MCF 10A (cell line): ENCODE measurements around the gene ALOXE3. TPM values are rescaled to one million over a fixed set of nuclear protein-coding genes. Genes with fewer than 3 reads are reported as not detected.

Experiments
- BruUV-seq: library from RNA; stranded (reverse); fragments of 400-500 nt; replicated peaks from 2 replicates; lab custom pipeline; 2021; lab: Mats Ljungman, UMichigan
- CTCF ChIA-PET: fragments of 300-600 bp; sonication (Branson Sonifier 250); formaldehyde crosslinking; extraction: SDS; loops from one replicate; lab custom pipeline; 2021; ENCODE audit warnings: antibody characterized with exemption, inconsistent platforms; lab: Yijun Ruan, JAX
- POLR2A ChIA-PET: fragments of 300-600, 350-650 bp; sonication (Branson Sonifier 250); formaldehyde crosslinking; extraction: SDS; loops from one replicate; lab custom pipeline; 2020; ENCODE audit warnings: antibody characterized with exemption, inconsistent platforms; lab: Yijun Ruan, JAX
- DNase-seq: peaks from one replicate; pipeline ENCODE4 v3.0.0-alpha.2; 2018; ENCODE audit not compliant: unreplicated experiment
- H3K27ac Mint-ChIP-seq: one replicate; pipeline ENCODE4 v1.8.0; 2022; ENCODE audit warnings: mild to moderate bottlenecking, low read depth, mixed read lengths; ENCODE audit not compliant: unreplicated experiment
- H3K27me3 Mint-ChIP-seq: one replicate; pipeline ENCODE4 v1.8.0; 2022; ENCODE audit warnings: mixed read lengths; ENCODE audit not compliant: insufficient read depth, unreplicated experiment
- H3K36me3 Mint-ChIP-seq: one replicate; pipeline ENCODE4 v1.8.0; 2022; ENCODE audit warnings: mild to moderate bottlenecking, moderate library complexity, mixed read lengths; ENCODE audit not compliant: insufficient read depth, unreplicated experiment
- H3K4me1 Mint-ChIP-seq: one replicate; pipeline ENCODE4 v1.8.0; 2022; ENCODE audit warnings: mixed read lengths; ENCODE audit not compliant: insufficient read depth, unreplicated experiment
- H3K4me3 Mint-ChIP-seq: one replicate; pipeline ENCODE4 v1.8.0; 2022; ENCODE audit warnings: mild to moderate bottlenecking, moderate library complexity, mixed read lengths; ENCODE audit not compliant: unreplicated experiment
- H3K9me3 Mint-ChIP-seq: one replicate; pipeline ENCODE4 v1.8.0; 2022; ENCODE audit warnings: mixed read lengths; ENCODE audit not compliant: unreplicated experiment
- intact Hi-C: fragments of 100-400 bp; cut with micrococcal nuclease; formaldehyde crosslinking; loops from 2 replicates; pipeline ENCODE4 v1.14.1; 2022
- total RNA-seq: library from RNA; stranded (reverse); gene quantifications from 2 replicates; pipeline ENCODE4 v1.2.3, GENCODE V29; 2022
- TF ChIP-seq, protein P1 (sequence below): fragments of 200-600 bp; IDR thresholded peaks from one replicate; pipeline ENCODE4 v1.8.0; 2022; ENCODE audit warnings: antibody characterized with exemption, mild to moderate bottlenecking; ENCODE audit not compliant: unreplicated experiment

The ALOXE3 gene
- total RNA-seq, 1 experiment from 2014 or later: 13.1 TPM

DNA sequence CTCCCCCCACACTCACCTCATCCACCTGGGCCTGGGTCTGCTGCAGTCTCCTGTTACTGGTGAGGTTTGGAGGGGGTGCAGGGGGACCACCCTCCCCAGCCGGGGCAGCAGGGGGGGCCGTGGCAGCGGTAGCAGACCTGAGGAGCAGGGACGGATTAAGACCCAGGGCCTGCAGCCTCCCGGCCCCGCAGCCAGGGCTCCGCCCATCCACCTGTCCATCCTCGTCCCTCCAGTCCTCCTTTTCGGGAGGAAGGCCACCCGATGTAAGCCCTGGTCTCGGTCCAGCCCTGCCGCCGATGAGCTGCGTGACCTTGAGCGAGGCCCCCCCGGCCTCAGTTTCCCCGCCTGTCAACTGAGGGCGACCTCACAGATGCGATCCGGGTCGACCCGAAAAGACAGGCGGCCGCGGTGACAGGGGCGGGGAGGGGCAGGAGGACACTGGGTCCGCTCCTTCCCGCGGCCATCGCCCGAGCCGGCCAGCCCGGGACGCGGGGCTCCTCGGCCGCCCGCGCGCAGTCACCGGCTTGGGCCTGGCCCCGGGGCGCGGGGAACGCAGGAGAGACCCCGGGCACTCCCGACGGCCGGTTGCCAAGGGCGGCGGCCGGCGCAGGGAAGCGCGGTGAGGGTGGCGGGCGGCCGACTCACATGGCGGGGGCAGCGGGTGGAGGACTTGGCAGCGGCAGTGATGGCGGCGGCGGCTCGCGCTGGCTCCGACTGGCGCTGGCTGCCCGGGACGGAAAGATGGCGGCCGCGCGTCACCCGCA lies 44.1 kb upstream of the ALOXE3 start, which contains the start of gene VAMP2:
Gene VAMP2, minus strand, starts transcription at position 716 of the 764 bp plus-strand sequence. Its CDS starts 69 bp downstream, at position 647.
- BruUV-seq: no TSS peak
- TF ChIP-seq, protein P1, sequence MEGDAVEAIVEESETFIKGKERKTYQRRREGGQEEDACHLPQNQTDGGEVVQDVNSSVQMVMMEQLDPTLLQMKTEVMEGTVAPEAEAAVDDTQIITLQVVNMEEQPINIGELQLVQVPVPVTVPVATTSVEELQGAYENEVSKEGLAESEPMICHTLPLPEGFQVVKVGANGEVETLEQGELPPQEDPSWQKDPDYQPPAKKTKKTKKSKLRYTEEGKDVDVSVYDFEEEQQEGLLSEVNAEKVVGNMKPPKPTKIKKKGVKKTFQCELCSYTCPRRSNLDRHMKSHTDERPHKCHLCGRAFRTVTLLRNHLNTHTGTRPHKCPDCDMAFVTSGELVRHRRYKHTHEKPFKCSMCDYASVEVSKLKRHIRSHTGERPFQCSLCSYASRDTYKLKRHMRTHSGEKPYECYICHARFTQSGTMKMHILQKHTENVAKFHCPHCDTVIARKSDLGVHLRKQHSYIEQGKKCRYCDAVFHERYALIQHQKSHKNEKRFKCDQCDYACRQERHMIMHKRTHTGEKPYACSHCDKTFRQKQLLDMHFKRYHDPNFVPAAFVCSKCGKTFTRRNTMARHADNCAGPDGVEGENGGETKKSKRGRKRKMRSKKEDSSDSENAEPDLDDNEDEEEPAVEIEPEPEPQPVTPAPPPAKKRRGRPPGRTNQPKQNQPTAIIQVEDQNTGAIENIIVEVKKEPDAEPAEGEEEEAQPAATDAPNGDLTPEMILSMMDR: no peak
- Mint-ChIP-seq H3K4me3 (peak within 1 kb of the TSS; percentile 78), H3K36me3 (peaks cover 31% of the 10 kb centered on the region), H3K9me3 (no peaks in the 10 kb centered on the region), H3K4me1 (peaks cover 38% of the 10 kb centered on the region), H3K27ac (peak within 1 kb of the TSS; percentile 94), H3K27me3 (no peaks in the 10 kb centered on the region)
- peak; percentile 55 for DNase-seq
- CTCF ChIA-PET: interaction anchor here (3.3 kb wide), 1 partner anchor 43 kb away, joined by 16 read pairs; the partner anchor contains the start of gene ALOXE3
- intact Hi-C loops: no loop called here
- POLR2A ChIA-PET: interaction anchor here (0.6 to 16.5 kb wide), 7 partner anchors 11 to 60 kb away, joined by 3 to 429 read pairs (median 4); partner anchors contain the start of gene BORCS6

DNA sequence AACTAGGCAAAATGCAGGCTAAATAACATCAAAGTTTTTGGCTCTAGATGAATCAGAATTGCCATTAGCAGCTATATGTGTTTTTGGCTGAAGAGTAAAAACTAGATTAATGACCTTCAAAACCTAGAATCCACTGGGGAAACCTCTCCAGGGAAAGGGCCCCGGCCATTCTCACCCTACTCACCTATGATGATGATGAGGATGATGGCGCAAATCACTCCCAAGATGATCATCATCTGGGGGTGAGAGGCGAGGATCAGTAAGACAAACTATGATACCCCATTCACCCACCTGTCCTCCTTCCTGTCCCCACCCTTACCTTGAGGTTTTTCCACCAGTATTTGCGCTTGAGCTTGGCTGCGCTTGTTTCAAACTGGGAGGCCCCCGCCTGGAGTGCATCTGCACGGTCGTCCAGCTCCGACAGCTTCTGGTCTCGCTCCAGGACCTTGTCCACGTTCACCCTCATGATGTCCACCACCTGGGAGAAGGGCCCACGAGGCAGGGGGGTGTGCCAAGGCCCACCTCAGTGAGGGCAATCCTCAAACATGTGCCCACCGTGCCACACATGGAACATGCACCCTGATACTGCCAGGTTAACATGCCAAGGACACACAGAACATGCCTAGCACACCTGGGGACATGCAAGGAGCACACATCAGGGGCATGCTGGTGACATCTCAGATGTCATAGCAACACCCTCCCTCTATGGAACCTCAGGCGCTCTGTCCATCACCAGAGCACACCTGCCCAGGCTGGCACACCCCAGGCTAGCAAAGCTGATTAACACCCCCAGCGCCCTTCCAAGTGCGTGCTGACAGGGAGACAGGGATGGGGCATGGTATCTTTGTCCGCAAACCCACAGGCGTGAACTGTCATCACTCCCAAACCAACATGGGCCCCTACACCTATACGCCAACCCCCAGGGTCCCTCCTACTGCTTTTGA lies 43.2 kb upstream of the ALOXE3 start:
- Mint-ChIP-seq H3K27ac (peak overlapping the region; percentile 94), H3K4me3 (peak overlapping the region; percentile 78), H3K4me1 (peaks cover 38% of the 10 kb centered on the region), H3K9me3 (no peaks in the 10 kb centered on the region), H3K36me3 (peaks cover 31% of the 10 kb centered on the region), H3K27me3 (no peaks in the 10 kb centered on the region)
- ChIA-PET POLR2A (interaction anchor here (0.6 to 16.5 kb wide), 14 partner anchors 9 to 61 kb away, joined by 3 to 429 read pairs (median 3); partner anchors contain the start of genes ALOXE3, BORCS6, HES7 and PER1), CTCF (interaction anchor here (0.6 to 8.7 kb wide), 5 partner anchors 12 to 51 kb away, joined by 3 to 59 read pairs (median 5); partner anchors contain the start of genes ALOXE3 and TMEM107)
- intact Hi-C loops: no loop called here
- TSS peak; percentile 51 for BruUV-seq
- TF ChIP-seq, protein P1: no peak
- DNase-seq: no peak

DNA sequence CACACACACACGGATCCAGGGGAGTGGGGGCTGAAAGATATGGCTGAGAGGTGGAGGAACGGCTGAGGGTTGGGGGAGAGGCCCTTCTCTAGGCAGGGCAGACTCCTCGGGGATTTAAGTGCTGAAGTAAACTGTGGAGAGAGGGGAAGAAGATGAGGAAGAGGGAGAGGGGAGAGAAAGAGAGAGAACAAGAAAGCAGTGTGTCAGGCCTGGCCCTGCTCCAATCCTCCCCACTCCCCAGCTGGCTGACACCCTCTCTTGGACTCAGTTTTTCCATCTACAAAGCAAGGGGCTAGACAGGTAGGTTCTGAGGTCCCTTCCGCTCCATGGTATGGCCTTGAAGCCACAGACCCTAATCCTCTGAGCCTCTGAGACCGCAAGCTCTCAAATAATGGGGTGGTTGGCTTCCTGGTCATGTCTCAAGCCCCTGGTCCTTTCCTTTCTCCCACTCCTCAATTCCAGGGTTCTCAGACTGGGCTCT lies 42.5 kb upstream of the ALOXE3 start:
- intact Hi-C loops: no loop called here
- CTCF ChIA-PET: interaction anchor here (0.7 to 8.7 kb wide), 4 partner anchors 16 to 50 kb away, joined by 3 to 59 read pairs (median 10); partner anchors contain the start of genes ALOXE3 and TMEM107
- Mint-ChIP-seq H3K27ac (peak overlapping the region; percentile 94), H3K4me3 (peak overlapping the region; percentile 78), H3K27me3 (no peaks in the 10 kb centered on the region), H3K4me1 (peaks cover 38% of the 10 kb centered on the region), H3K9me3 (no peaks in the 10 kb centered on the region), H3K36me3 (peaks cover 31% of the 10 kb centered on the region)
- DNase-seq: no peak
- TF ChIP-seq, protein P1: no peak
- POLR2A ChIA-PET: interaction anchor here (0.6 to 16.5 kb wide), 13 partner anchors 8 to 87 kb away, joined by 3 to 429 read pairs (median 3); partner anchors contain the start of genes ALOXE3, BORCS6, CTC1 and HES7
- no TSS peak for BruUV-seq
